Fibroblast of peridontal ligament (primary cell): ENCODE results near the gene VRK1.
"Not testable (repeated sequence)": the region's sequence is repeated elsewhere in the genome, so short reads cannot be mapped to it uniquely, and the experiment has no call there.

ENCODE experiments used
- DNase-seq: peaks from one replicate; pipeline ENCODE4 v3.0.0-alpha.2; 2010; ENCODE audit errors: extremely low read depth

VRK1 gene

DNA sequence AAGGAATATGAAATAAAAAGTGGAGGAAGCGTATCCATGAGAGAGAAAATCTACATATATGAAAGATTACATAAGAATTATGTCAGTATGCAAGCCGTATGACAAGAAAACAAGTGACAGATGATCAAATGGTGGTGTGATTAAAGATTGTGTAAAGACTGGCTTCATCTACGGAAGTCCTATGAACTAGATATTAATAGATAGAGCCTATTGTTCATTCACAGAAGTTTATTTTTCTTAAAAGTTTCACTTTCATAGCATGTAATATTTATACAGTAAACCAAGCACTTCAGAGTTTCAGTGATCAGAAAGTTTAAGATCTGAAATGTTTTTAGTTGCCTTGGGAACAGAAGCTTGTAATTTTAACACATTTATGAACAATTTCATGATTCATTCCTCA lies 84.5 kb downstream of the VRK1 start:
- no peak for DNase-seq

DNA sequence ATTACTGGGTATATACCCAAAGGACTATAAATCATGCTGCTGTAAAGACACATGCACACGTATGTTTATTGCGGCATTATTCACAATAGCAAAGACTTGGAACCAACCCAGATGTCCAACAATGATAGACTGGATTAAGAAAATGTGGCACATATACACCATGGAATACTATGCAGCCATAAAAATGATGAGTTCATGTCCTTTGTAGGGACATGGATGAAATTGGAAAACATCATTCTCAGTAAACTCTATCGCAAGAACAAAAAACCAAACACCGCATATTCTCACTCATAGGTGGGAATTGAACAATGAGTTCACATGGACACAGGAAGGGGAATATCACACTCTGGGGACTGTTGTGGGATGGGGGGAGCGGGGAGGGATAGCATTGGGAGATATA lies 86.8 kb downstream of the VRK1 start:
- DNase-seq = not testable (repeated sequence)

GRCh38 chr14:96888158-96888557 lies 91.0 kb downstream of the VRK1 start:
- no peak for DNase-seq

- no peak for DNase-seq
Observed at GRCh38 chr14:96888593-96888992, 91.4 kb downstream of the VRK1 start.

- DNase-seq = no peak
Observed at GRCh38 chr14:96889091-96889490, 91.9 kb downstream of the VRK1 start.

GRCh38 chr14:96893966-96894622 lies 96.9 kb downstream of the VRK1 start:
- no peak for DNase-seq

GRCh38 chr14:96894966-96895365 lies 97.8 kb downstream of the VRK1 start:
- peak; percentile 19 for DNase-seq

DNA sequence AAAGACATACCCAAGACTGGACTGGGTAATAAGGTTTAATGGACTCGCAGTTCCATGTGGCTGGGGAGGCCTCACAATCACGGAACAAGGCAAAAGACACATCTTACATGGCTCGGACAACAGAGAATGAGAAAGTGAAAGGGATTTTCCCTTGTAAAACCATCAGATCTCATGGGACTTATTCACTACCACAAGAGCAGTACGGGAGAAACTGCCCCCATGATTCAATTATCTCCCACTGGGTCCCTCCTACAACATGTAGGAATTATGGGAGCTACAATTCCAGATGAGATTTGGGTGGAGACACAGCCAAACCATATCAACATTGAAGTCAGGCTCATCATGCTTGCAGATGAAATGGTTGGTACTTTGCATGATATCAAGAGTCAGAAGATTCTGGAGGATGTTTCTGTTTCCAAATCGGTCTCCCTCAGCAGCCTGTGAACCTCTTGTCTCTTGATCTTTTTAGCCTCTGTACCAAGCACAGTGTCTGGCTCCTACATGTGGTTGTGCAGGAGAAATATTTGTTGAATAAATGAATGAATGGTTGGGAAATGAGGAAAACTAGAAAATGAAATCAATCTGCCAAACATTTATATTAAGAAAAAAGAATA lies 98.6 kb downstream of the VRK1 start:
- peak; percentile 36 for DNase-seq

GRCh38 chr14:96897184-96897583 lies 100.0 kb downstream of the VRK1 start:
- no peak for DNase-seq

DNA sequence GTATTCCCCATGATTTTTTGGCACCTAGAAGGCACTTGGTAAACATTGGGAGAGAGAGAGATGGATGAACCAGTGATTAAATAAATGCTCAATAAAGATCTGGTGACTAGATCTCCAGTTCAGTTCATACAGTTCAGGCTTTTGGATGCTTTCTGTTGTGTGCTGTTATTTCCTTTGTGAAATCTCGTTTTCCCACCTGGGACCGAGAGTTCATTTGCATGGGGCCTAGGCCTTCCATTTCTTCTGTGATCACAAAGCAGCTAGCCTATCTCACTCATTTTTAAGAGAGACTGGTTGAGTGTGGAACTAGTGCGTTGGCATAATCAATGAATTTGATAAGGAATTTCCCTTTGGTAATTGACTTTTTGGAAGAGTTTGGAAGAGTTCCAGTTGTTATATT lies 104.0 kb downstream of the VRK1 start:
- DNase-seq = no peak

- no peak for DNase-seq
Observed at GRCh38 chr14:96902004-96902403, 104.8 kb downstream of the VRK1 start.

- DNase-seq = no peak
Observed at GRCh38 chr14:96903444-96904023, 106.4 kb downstream of the VRK1 start.

DNA sequence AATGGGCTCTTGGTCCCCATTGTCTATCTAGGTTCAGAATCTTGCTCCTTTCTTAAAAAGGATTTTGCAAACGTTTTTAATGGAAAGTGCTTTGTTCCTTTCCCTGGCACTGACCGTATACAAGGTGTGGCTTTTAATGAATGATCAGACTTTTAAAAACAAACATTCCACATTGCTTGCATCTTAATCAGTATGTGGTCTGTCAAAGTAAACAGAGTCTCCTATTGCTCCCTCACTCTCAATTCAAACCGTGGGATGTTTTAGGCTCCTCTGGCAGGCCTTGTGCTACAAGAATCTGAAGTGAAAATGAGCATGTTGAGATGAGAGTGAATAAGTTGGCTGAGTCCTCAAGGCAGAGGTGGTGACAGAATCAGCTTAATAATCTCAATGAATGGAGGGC lies 107.0 kb downstream of the VRK1 start:
- peak; percentile 35 for DNase-seq

DNA sequence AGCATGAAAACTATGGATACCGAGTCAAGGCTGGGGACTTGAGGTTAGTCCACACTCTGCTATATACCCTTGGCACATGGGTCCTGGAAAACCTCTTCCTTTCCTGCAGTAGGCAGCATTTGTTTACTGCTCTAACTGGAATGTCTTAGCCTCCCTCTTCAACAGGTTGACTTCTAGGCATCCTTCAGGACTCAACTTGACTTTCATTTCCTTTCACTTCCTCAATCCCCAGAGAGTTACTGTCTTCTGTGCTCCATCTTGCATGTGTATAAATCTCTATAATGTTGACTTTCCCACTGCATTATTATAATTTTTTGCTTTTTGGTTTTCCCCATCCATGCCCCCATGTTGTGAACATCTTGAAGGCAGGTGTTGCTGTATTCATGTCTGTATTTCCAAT lies 107.9 kb downstream of the VRK1 start:
- DNase-seq = no peak

GRCh38 chr14:96905825-96906224 lies 108.6 kb downstream of the VRK1 start:
- DNase-seq = peak; percentile 71

DNA sequence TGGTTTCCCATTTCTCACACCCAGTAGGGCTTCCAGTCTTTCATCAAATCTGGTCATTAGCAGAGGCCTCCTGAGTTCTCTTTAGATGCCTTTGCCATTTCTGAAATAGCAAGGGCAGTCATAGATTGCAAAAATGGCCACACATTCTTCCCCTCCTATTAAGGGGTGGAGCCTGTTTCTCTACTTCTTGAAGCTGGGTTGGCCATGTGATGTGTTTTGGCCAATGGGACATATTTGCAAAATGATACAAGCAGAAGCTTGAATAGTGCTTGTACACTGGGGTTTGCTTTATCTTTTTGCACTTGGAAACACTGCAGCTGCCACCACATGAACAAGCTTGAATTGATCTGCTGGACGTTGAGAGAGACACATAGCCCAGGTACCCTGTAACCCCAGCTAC lies 109.3 kb downstream of the VRK1 start:
- no peak for DNase-seq

- DNase-seq = no peak
Observed at GRCh38 chr14:96909841-96910364, 112.7 kb downstream of the VRK1 start.

DNA sequence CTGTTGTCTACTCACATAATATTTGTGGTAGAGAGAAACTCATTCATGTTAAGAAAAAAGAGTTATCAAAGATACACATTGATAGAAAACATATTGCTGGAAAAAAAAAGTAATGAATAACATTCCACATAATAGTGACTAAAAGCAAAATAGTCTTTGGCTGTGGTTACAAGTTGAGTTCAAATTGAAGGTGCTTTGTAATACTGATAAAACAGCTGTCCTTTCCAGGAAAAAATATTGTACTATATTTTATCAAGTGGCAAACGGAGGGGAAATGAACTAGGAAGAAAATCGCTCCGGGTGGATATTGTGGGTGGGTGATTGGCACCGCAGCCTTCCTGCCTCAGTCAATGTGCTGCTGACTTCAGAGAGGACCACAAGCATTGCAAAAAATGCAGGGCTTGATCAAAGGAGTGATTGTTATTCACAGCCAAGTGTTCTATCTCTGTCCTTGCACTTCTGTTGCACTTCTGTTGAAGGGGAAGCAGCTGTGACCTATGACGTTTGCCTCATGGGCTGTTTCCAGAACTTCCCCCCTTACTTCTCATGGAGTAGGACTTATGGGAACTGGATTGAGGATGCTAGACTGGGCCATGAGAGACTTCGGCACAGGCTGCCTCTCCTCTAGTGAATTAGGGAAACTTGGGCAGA lies 114.4 kb downstream of the VRK1 start:
- DNase-seq = peak; percentile 1

GRCh38 chr14:96914571-96915128 lies 117.5 kb downstream of the VRK1 start:
- DNase-seq = peak; percentile 5

DNA sequence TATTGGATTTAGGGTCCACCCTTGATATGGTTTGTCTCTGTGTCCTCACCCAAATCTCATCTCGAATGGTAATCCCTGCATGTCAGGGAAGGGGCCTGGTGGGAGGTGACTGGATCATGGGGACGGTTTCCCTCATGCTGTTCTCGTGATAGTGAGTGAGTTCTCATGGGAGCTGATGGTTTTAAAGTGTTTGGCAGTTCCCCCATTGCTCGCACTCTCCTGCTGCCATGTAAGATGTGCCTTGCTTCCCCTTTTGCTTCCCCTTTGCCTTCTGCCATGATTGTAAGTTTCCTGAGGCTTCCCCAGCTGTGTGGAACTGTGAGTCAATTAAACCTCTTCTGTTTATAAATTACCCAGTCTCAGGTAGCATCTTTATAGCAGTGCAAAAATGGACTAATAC lies 118.3 kb downstream of the VRK1 start:
- DNase-seq = no peak

DNA sequence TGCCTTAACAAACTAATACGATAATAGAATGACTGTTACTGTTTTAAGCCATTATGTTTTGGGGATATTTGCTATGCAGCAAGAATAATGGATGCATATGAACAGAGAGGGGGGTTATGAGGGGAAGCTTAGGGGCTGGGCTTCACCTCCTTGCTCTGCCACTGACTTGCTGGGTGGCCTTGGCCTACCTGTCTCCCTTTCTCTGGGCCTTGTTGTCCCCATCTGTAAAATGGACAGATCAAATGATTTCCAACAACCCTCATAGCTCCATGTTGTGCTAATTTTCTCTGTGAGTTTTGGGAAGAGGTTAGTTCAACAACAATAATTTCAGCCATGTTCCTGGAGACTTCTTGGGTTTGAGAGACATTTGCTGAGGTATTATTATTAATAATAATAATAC lies 119.6 kb downstream of the VRK1 start:
- DNase-seq = no peak

DNA sequence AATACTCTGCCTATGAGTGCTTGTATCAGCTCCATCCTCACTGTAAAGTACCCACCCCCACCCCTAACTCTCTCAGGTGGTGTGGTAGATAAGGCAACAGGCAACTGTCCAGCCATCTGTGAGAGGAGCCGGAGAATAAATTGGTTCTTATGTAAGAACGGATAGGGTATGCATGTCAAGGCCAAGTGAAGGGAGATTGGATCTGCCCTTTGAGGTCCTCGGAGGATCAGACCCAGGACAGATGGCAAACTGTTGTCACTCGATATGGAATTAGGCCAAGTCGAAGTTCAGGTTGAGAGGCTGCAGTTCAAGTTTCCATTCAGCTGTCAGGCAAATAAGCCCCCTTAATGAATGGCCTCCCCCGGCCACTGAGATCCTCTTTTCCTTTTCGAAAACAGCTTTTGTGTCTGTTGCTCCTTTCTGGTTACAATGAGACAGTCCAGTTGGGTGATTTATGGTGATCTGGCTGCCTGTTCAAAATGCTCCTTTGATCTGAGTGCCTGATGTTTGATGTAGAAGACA lies 120.3 kb downstream of the VRK1 start:
- DNase-seq = no peak
